Measurements from ENCODE around the gene DPP10.
"Not testable (repeated sequence)": the region's sequence is repeated elsewhere in the genome, so short reads cannot be mapped to it uniquely, and the experiment has no call there.

DPP10 gene

DNA sequence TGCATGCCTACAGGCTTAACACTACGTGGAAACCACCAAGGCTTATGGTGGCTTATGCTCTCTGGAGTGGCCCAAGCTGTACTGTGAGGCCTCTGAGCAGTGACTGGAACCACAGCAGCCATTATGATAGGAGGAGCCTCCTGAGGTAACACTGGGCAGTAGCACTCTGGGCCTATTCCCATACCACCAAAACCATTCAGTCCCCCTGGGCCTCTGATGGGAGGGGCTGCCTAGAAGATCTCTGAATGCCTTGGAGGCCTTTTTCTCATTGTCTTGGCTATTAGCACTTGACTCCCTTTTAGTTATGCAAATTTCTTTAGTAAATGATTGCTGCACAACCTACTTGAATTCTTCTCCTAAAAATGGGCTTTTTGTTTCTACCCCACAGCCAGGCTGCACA lies 985.0 kb downstream of the DPP10 start:
- no peak for DNase-seq (ENCODE audit: low read depth)

DNA sequence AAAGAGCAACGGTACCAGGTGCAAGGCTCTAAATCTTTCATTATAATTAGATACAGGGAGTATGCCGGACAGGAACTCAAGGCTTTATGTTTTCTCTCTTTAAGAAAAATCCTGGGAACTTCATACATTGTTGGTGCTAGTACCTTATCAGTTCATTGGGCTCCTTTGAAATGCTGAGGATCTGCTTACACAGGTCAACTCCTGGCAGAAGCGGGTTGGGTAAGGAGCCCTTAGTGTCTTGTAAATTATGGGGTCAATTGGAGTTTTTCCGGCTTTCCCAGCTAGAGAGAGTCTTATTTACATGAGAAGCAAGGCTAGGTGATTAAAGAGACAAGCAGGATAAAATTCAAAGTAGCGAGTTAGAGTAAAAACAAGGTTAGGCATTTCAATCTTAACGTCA lies 998.3 kb downstream of the DPP10 start:
- not testable (repeated sequence) for DNase-seq (ENCODE audit: low read depth)

DNA sequence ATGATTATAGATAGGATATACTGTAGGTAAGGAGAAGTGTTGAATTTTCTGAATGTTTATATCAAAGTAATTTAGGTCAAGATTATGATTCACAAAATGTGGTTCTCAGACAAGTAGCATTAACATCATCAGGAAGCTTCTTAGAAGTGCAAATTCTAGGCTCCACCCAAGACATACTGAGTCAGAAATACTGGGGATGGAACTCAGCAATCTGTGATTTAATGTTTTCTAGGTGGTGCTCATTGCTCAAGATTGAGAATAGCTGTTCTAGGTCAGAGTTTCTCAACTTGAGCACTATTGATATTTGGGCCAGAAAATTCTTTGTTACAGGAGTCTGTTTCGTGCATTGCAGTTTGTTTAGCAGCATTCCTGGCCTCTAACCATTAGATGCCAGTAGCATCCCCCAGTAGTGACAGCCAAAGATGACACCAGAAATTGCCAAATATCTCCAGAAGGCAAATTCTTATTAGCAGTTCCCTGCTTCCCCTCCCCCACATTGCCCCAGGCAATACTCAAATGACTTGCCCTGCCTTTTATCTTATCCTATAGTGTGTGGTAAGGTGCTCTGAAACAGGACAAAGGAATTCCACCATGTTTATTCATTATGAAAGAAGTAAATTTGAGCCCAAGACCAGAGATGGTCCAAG lies 1001.2 kb downstream of the DPP10 start:
- DNase-seq (ENCODE audit: low read depth), result no peak

DNA sequence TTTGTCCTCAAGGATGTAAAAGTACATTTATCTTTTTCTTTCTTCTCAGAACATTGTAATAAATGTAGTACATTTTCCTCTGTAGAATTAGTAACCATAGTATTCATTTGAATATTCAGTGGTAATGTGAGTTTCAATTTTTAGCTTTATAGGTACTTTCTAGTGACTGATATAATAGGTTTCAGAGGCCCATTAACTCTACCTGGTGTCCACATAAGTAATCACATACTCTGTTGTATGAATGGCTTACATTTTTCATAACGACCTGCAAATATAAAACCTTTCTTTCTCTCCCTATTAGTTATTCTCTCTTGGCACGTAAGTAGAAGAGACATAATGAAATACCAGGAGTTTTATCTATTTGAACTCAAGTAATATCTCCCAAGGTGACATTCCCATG lies 1017.6 kb downstream of the DPP10 start:
- no peak for DNase-seq (ENCODE audit: low read depth)

DNA sequence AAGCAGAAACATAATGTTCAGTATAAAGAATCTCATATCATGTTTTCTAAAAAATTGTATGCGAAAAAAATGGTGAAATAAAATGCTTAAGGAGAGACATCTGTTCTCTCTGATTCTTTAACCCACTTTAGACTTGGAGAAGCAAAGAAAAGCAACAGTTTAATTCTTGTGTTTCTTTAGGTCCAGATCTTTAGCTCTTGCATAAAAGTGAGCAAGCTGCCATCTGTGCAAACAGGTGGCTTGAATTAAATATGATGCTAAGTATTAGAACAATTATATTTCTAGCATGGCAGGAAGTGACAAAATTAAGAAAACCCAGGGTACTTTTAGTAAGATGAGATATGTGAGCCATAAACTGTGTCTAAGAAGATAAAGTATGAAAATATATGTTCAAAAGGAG lies 1038.3 kb downstream of the DPP10 start:
- no peak for DNase-seq (ENCODE audit: low read depth)

DNA sequence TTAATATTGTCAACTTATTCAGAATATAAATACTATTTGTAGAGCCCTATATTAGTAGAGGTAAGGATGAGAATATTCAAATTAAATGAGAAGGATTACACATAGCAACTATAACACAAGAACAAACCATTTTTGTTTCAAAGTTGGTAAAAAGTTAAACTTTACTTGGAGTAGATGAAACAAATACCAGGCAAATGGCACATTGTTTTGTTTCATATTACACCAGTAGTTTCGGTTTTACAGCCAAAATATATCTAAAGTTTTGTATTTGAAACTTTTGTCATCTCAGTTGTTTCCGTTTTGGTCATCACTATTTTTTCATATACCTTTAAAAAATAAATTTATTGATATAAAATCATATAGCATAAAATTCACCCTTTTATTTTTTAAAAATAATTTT lies 1039.4 kb downstream of the DPP10 start:
- no peak for DNase-seq (ENCODE audit: low read depth)

DNA sequence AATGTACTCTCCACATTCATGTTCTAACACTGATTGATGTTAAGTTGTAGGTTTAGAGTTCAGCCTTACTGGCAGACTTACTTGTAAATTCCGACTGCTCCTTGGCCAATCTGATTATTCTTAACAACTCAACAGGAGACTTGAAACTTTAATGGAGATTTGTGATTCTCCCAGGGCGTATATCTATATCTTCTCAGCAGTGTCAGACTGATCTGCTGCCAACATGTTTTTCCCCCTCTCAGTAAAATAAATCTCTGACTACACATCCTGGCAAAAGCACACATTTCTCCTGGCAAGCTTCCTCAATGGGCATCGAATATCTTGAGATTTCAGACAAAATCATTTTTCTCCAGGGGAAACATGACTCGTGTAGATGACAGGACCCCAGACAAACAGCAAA lies 1041.2 kb downstream of the DPP10 start:
- DNase-seq (ENCODE audit: low read depth), result no peak

DNA sequence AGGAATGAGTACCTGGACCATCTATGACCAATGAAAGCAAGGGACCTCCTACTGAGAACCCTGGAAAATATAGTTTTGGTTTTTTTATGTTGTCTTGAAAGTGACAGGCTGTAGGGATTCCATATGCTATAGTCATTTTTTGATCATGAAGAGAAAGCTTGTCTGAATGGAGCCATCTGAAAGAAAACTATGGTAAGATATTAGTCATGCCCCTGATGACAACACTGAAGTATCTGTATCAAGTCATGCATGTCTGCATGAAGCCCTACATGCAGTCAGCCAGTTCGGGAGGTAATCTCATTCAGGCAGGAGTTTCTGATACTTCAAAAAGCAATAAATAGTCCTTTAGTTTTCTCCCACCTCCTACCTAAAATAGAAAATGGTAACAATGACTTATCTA lies 1042.0 kb downstream of the DPP10 start:
- DNase-seq (ENCODE audit: low read depth), result no peak

DNA sequence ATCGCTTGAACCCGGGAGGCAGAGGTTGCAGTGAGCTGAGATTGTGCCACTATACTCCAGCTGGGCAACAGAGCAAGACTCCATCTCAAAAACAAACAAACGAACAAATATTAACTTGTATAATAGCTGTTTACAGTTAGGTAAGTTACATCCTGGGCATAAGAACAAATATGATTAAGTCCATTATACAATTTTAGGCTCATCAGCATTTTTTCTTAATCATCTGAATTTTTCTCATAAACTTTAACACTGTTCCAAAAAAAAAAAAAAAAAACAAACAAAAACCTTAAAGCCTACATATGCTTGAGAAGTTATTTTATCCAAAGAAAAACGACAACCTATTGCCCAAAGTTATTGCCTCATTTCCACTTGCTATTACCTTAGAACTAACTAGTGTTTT lies 1042.5 kb downstream of the DPP10 start:
- DNase-seq (ENCODE audit: low read depth), result no peak

DNA sequence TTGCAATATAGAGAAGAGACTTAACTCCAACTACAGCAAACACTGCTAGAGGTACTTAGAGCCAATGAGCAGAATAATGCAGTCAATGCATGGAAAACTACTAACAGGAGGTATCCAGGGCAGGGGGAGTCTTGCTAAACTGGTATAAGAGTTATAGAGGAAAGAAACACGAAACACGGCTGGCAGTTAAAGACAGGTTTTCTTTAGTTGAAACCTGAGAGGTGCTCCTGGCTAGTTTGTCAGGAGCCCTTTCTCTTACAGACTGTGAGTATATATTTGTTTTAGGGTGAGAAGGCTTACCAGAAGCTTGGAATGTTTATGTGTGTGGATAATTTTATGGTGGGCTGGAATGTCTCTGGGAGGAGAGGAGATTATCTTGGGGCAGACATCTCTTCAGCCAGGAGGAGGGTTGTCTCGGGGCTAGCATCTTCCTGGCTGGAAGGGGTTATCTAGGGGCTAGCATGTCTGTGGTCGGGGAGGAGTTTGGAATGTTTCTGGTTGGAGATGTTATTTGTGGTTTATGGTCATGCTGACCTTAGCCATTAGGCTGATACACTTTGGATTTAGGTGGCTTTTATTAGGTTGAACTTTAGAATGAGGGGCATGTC lies 1048.8 kb downstream of the DPP10 start:
- no peak for DNase-seq (ENCODE audit: low read depth)

DNA sequence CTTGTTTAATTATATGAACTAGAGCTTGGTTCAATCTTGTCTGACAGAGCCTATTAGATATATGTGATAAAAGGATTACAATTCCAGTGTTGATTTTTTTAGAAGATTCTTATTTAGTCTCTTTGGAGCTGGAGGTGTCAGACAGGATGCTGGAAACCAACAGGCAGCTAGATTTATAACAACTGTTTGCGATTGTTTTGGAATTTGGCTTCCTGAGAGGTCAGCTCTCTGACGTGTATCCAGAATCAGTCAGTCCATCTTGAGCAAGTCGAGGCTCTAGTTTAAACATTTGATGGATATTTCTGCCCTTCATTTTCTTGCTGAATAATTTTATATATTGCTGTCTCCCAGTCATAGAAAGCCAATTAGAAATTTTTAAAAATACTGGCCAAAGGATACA lies 1062.9 kb downstream of the DPP10 start:
- no peak for DNase-seq (ENCODE audit: low read depth)

DNA sequence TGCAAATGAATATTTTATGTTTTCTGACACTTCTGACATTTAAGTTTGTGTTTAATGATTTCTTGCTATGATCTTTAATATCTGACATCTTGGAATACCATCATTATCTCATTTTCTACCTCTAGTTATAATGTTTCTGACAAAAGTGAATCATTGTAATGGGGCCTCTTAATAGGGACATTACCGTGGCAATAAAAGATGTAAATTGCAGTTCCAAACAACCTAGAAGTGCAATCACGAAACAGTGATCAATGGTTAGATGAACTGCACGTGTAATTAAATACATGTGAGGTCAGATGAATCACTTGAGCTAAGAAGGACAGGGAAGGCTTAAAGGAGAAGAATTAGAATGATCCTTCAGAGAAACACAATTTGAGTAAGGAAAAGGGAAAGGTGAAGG lies 1078.3 kb downstream of the DPP10 start:
- no peak for DNase-seq (ENCODE audit: low read depth)

DNA sequence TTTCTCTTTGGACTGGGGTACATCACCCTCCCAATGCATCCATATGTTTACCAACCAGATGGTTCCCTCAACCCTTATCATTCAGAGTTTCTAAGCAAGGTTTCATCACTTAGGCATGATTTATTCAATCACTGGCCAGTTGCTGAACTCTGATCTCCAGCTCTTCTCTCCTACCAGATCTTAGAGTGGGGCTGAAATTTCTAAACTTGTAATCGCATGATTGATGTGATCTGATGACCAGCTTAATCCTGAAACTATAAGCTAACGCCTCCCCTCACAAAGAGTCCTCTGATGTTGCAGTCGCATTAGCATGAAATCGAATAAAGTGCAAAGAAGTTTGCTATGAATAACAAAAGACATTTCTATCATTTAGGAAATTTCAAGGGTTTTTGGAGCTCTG lies 1082.0 kb downstream of the DPP10 start:
- no peak for DNase-seq (ENCODE audit: low read depth)

DNA sequence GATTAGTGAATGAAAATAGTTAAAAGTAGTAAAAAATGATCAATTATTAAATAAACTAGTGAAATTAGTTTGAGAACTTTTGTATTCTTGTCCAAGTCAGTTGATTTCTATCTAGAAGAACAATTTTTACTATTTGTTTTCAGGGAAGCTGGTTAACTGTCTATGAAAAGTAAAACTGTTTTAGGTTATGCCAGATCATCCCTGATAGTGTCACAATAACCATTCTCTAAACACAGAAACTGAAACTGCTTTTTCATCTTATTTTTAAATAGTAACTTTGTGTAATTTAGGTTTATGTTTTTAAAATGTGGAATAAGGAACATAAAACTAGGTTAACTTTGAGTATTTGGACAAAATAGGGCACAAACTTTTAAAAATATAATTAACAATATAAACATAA lies 1087.2 kb downstream of the DPP10 start:
- DNase-seq (ENCODE audit: low read depth), result no peak

DNA sequence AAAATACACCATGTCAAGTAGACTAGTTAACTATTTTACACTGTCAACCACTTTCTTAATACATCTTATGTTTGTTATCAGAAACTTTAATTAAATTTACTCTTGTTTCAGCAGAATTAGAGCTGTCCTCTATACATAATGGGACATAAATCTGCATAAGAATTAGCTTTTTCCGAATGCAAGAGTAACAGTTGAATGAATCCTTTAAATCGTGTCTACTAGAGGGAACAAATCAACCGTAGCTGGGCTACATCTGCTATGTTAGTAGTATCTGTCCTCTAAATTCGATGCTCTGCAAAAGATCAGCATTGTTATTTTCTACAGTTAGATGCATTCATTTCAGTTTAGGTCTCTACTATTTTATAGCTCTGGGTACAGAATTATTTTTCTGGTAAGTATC lies 1090.6 kb downstream of the DPP10 start:
- DNase-seq (ENCODE audit: low read depth), result no peak

DNA sequence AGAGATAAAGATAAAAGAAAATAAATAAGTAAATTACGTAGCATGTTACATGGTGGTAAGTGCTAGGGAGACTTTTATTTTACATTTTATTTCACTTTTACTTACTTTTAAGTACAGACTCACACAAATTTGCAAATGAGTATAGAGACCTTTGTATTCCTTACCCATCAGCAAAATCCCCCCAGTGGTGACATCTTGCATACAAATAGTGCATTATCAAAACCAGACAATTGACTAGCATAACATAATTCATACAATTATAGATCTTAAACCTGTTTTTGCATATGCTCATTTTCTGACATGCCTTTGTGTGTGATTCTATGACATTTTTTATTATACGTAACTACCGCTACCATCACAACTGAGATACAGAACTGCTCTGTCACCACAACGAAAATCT lies 1099.4 kb downstream of the DPP10 start:
- no peak for DNase-seq (ENCODE audit: low read depth)

DNA sequence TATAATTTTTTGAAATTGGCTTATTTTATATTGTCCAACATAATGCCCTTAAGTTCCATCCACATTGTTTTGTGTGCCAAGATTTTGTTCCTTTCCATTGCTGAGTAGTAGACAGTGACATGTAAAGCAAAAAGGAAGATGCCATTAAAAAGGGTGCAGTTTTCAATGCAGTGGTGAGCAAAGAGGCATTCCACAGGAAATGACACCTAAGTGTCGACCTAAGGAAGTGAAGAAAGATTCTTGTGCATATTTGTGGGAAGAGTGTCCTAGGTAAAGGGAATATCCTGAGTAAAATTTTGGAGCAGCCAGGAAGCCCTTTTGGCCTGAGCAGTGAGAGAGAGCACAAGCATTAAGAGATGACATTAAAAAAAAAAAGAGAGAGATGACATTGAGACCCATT lies 1099.9 kb downstream of the DPP10 start:
- DNase-seq (ENCODE audit: low read depth), result no peak

DNA sequence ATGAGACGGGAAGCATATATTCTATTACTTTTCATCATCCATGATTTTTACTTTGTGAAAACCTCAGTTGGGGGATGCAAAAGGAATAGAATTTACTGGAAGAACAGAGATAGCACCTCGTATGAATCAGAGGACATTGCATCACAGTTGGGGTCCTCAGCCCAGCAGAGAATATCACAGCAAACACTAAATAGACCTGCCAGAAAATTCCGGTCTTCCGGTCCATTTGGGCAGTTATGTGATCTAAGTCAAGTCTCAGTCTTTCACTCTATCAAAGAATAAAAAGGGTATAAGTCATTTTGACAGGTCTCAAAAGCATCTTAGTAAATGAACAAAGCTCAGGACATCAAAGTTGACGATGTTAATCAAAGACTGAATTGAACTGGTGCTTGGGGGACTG lies 1100.6 kb downstream of the DPP10 start:
- no peak for DNase-seq (ENCODE audit: low read depth)

DNA sequence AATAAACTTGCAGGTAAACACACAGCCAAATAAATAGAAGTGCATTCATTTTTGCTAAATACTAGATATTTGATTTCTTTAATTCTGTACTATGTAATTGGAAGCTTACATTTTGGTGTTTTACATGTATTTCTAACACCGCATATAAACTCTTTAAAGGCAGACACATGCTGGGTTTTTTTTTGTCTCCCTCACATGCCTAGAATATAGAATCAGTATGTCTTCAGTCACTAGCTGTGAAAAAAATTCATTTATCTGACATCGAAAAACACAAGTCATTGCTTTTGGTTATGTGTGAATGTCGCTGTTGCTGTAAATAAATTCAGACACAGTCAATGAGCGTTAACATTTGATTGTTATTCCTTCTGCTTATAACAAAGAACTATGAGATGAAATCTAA lies 1101.0 kb downstream of the DPP10 start:
- no peak for DNase-seq (ENCODE audit: low read depth)

DNA sequence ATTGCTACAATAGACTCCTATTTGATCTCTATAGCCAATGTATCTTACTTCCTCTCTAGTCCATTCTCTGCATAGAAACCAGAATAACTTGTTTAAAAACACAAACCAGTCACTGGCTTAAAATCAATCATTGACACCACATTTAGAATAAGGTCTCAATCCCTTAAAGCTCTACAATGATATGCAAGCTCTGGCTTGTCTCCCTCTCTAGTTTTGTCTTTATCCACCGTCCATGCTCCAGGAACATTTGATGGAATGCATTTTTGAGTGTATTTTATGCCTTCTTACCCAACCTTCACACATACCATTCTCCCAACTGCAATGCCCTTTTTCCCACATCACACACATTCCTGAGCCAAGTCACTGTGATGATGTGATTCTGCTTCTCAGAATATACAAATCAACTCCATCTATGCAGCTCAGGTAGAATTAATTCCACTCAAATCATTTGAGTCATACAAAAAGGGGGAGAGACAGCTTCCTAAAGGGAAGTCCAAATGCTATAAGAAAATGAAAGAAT lies 1107.2 kb downstream of the DPP10 start:
- no peak for DNase-seq (ENCODE audit: low read depth)

DNA sequence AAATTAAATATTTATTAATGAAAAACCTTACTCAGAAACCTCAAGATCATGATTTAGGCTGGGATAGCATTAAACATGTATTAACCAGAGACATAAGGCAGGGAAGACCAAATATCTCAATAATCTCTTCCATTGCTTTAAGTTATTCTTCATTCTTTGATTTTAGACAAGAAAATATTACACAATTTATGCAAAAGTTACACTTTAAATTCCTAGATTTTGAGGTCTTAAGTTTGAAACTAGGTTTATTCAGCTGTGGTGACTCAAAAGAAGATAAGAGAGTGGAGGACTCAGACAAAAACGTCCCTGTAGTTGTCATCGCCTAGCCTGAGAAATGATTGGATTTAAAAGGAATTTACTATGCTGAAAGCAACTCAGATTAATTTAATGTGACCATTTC lies 1110.3 kb downstream of the DPP10 start:
- no peak for DNase-seq (ENCODE audit: low read depth)

DNA sequence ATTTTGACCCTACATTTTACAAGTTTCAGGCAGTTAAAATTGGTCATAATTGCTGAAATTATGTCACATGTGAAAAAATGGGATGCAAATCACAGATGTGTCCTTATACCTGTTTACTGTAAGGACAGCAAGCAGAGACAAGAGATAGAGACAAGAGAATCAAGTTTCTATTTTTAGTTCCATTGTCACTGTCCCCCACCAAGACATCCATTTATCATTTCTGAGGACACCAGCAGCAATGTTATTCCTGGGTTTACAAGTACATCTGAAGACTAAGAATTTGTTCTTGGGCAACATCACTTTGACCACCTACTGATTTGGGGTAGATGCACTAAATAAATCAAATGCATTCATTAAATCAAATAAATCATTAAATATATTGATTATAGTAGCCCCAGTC lies 1111.7 kb downstream of the DPP10 start:
- no peak for DNase-seq (ENCODE audit: low read depth)

DNA sequence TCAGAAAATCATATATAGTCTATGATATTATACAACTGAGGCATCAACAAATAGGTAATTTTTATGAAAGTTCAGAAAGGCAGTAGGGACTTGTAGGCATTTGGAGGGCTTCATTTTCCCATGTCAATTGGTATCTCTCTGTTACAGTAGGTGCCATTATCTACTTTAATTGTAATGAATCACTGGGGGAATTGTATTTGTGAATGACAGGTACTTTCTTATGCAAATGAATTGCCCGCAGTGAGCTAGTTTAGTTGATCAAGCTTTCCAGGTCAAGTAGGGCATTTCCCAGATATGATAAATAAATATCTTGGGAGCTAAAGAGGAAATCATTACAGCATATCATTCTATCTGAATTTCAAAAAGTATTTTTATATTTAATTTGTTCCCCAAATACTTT lies 1116.3 kb downstream of the DPP10 start:
- DNase-seq (ENCODE audit: low read depth), result no peak

DNA sequence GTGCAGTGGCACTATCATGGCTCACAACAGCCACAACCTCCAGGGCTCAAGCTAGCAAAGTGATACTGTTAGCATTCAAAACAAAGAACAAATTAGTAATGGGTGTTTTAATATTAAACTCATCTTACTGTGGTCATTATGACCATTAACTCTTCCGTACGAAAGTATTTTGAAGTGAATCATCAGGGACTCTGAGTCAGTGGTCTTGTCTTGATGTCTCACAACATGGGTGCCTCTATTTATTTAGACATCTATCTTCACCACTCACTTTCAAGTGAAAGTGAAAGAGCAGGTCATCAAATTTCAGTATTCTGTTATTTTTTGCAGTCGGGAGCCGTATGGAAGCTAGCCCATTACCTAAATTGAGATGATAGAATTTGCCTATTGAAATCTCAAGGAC lies 1118.2 kb downstream of the DPP10 start:
- no peak for DNase-seq (ENCODE audit: low read depth)

All from stromal cell of bone marrow (primary cell).